Activated CD4-positive, alpha-beta T cell treated with anti-CD3 and anti-CD28 coated beads for 48 hours (primary cell): ENCODE measurements around the gene URB1.
"Not testable (repeated sequence)": the region's sequence is repeated elsewhere in the genome, so short reads cannot be mapped to it uniquely, and the experiment has no call there.

Experiments
- DNase-seq: peaks from one replicate; pipeline ENCODE4 v3.0.0-alpha.2; 2020

Gene URB1

DNA sequence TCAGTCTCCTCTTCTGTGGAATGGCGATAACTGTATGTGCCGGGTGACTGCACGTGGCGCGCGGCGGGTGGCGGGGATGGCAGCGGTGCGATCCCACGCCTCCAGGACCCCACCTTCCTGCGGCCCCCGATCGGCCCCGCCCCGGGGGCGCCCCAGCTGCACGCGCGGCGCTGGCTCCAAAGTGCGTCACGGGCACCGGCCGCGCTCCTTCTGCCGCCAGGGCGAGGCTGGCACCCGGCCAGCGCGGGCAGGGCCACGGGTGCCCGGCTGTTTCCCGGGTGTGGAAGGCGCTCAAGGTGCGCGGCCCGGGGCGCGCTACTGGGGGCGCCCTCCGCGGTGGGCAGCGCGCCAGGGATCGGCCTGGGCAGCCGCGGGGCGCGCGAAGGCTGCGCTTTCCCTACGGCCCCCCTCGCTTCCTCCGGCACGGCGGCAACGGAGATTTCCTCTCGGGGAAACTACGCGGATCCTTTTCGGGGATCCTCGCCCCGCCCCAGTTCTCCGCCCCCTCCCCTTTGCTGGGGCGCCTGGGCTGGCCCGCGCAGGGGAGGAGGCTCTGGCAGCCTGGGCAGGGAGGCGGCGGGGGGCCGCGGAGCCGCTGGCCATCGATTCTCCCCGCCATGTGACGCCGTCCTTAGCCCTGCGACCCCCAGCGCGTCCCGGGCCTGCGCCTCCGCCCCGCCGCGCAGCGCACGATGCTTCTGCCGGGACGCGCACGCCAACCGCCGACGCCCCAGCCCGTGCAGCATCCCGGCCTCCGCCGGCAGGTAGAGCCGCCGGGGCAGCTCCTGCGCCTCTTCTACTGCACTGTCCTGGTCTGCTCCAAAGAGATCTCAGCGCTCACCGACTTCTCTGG lies 19.6 kb upstream of the URB1 start, which contains the start of gene EVA1C:
EVA1C (plus strand) TSS at position 545 of the 853 bp plus-strand sequence; CDS start at position 693, 148 bp downstream.
- peak; percentile 75 for DNase-seq

DNA sequence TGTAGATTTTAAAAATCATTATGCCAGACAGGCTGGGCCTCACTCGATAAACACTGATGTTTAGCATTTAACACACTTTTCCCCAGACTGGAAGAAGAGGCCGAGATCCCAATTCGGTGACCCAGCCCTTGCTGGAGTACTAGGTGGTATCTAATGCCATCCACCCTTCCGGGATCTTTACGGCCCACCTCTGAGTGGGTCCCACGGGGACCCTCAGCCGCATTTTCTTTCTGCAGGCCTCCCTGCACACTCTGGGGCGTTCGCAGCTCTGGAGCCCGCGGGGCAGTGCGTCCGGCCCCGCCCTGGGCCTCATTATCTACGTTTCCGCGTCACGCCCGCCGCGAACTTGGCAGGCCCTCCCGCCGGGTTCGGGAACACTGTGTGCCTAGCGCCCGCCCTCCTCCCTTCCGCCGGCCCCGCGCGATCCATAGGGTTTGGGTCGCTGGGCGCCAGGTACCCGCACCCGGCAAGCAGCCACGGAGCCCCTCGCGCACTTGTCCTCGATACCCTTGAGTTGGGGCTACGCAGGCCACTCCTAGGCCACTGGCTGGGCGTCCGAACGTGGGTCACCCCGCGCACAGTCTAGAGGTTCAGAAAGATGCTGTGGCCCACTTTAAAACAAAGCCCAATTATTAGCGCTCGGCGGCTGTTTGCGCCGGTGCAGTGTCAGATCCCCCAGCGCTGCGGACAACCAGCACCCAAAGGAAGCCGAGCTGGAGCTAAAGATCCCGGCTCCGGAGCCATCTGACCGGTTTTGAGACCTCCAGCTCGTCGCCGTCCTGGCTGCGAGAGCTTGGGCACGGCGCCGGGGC lies 18.7 kb upstream of the URB1 start:
- DNase-seq: peak; percentile 80

DNA sequence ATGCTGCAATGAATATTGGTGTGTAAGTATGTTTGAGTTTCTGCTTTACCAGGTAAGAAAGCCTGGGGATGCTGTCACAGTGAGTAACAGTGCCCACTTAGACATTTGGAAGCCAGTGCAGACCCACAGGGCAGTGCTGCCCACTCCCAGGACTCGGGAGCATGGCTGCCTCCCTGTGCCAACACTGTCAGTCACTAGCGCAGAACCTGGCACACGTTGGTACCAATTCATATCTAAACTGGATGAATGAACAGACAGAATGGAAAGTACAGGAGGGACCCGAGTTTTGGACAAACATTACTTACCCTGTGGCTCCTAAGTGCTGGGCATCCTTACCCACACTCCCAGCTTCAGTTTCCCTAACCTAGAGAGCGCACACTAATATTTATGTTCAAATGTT lies 18.1 kb upstream of the URB1 start:
- no peak for DNase-seq

DNA sequence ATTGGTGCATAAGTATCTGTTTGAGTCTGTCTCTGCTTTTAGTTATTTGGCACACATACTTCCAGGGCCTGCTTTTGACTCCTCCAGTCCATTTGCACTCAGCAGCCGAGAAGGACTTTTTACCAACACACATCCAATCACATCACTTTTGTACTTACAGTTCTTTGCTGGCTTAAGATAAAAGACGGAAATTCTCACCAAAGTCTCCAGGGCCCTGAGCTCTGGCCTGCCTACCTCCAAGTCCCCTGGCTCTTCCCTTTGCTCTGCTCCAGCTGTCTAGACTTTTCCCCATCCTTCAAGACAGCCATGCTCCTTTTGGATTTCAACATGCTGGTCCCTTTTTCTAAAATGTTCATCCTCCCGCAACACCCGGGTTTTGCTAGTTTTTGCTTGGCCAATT lies 17.5 kb upstream of the URB1 start:
- no peak for DNase-seq

DNA sequence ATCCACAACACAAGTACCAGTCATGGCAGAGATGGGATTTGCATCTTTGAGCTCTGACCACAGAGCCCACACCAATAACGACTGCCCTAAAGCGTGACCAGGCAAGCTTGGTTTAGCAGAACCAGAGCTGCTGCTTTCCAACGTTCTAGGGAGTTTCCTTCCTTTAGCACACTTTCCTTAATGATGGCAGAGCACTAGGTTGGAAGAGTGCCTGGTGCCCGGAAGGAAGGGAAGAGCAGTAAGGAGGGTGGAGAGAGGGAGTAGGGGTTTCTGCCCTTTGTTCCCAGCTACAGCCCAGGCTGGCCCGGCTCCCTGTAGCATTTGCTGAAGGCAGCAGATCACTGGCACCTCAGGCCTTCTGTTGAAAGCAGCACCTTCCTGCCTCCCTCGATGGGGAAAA lies 13.6 kb upstream of the URB1 start:
- no peak for DNase-seq

DNA sequence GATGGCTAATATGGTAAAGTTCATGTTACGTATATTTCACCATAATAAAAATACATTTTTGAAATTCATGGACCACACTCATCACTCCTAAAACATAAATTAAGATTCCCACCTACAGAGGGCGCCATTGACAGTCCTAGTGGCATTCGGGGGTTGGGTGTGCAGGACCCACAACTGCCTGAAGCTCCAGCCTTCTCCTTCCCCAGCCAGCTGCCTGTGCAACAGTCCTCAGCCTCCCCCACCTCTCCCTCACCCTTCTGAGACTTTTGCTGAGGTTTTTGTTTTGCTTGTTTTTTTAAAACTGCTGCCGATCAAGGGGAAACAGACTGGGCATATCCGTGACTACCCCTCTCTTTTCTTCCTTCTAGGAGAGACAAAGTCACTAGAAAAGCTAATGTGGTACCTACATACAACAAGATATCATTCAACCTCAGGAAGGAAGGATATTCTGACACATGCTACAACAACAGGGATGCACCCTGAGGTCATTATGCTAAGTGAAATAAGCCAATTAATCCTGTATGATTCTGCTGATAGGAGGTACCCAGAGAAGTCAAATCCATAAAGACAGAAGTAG lies 10.5 kb upstream of the URB1 start:
- DNase-seq: peak; percentile 69

DNA sequence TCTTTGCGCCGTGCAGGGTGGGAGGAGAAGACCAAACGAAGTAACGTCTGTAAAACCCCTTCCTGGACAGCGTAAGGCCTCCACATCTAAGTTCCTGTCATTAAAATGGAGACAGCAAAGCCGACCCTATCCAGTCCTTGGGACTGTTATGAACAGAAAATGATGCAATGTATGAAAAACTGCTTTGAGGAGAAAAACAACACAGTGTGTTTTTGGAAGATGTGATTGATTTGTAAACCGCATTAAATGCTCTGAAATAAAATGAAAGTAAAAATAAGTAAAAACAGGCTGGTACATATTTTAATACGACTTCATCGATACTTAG lies 827 bp upstream of the URB1 start:
- no peak for DNase-seq

DNA sequence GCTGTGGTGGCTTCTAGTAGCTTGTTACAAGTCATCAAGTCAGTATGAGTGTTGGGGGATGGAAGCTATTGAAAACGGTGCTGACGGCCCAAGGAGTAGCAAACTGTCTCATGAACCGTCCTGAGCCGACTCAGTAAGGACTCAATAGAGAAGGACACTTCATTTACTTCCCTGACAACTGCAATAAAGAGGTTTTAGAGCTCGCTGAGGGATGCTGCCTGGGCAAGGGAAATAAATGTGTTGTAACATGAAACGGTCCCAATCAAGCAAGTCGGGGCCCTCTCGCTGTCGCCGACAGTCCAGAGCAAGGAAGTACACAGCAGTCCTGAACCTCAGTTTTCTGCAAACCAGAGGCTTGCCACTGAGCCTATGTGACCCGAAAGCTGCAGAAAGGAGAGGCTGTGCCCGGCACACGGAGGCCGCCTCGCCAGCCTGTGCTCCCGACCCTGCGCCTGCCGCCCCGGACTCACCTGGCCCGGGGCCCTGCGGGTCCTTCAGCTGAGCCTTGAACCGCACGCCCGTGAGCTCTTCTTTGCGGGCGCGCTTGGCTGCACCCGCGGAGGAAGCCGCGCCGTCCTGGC lies 423 bp downstream of the URB1 start:
- peak; percentile 10 for DNase-seq

DNA sequence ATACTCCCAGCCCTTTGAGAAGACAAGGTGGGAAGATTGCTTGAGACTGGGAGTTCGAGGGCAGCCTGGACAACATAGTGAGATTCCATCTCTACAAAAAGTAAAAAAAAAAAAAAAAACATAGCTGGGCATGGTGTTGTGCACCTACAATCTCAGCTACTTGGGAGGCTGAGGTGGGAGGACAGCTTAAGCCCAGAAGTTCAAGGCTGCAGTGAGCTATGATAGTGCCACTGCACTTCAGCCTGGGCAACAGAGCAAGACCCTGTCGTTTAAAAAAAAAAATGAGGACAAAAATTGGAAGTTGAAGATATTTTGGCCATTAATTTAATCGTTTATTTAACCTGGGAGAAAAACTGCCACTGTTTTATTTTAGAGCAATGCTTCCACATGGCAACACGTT lies 1.1 kb downstream of the URB1 start:
- DNase-seq: no peak

DNA sequence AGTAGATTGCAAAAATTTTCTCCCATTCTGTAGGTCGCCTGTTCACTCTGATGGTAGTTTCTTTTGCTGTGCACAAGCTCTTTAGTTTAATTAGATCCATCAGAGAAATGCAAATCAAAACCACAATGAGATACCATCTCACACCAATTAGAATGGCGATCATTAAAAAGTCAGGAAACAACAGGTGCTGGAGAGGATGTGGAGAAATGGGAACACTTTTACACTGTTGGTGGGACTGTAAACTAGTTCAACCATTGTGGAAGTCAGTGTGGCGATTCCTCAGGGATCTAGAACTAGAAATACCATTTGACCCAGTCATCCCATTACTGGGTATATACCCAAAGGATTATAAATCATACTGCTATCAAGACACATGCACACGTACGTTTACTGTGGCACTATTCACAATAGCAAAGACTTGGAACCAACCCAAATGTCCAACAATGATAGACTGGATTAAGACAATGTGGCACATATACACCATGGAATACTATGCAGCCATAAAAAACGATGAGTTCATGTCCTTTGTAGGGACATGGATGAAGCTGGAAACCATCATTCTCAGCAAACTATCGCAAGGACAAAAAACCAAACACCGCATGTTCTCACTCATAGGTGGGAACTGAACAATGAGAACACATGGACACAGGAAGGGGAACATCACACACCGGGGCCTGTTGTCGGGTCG lies 2.1 kb downstream of the URB1 start:
- DNase-seq: not testable (repeated sequence)

DNA sequence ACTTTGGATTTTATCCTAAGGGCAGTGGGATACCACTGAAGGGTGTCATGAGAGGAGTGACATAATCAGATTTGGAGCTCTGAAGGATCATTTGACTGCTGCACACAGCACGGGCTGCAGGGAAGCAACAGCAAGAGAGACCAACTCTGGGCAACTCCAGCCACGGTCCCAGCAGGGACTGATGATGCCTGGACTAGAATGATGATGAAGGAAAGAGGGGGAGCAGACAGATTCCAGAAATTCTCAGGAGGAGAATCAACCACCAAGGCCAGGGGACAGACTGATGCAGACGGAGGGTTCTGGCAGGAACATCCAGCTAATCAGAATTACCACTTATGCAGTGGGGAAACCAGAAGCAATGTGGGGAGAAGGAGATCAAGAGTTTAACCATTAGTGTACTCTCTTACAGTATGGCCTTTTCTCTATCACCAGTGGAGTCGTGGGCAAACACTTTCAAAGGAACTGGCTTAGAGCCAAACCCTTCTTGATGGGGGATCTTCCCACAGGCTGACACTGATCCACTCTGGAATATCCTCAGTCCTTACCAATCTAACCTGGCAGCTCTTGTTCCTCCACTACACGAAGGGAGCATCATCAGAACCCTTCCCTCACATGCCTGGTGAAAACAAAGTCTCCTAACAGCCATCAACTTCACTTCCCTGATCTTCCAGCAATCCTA lies 3.3 kb downstream of the URB1 start:
- no peak for DNase-seq

DNA sequence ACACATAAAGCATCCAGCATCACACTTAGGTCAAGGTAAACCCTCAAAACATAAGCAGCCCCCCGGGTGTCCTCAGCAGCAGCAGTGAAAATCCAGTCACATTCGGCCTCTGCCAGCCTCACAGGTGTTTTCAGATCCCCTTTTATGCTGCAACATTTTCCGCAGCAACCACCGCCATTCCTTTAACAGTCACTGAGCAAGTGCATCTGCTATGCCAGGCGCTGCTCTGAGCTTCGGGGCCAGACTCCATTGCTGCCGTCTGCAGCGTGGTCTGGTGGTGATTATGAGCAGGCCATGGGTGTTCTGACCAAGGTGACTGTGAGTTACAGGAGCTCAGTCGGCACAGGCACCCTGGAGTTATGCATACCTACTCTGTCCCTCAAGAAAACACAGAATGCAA lies 4.5 kb downstream of the URB1 start:
- DNase-seq: no peak

DNA sequence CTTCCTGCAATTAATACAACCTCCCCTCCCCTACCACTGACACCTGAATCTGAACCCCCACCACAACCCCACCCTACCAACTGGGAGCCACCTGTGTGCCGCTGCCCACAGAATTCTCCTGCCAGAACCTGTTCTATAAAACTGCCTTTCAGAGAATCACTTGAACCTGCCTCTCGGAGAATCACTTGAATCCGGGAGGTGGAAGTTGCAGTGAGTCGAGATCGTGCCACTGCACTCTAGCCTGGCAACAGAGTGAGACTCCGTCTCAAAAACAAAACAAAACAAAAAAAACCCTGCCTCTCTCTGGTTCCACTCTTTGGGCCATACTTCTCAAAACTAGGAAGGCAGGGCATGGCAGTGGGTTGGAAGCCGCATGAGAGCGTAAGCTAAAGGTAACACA lies 5.7 kb downstream of the URB1 start:
- no peak for DNase-seq

DNA sequence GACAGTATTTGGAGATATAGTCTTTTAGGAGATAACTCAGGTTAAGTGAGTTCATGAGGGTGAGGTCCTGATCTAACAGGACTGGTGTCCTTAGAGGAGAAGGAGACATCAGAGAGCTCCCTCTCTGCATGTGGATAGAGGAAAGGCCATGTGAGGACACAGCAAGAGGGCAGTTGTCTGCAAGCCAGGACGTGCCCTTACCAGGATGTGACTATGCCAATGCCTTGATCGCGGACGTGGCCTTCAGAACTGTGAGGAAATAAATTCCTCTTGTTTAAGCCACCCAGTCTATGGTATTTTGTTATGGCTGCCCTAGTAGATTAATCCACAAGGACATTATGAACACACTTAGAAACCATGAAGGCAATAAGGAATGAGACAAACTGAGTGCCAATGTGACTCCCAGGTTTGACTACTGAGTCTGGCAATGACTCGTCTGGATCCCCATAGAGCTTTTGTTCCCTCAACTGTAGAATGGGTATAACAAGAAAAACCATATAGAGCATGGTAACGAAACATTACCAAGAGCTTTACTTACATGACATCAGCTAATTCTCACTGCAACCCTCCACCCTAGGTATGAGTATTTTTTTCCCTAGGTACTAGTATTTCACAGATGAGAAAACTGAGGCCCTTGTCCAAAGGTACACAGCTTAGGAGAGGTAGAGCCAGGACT lies 6.5 kb downstream of the URB1 start:
- no peak for DNase-seq

DNA sequence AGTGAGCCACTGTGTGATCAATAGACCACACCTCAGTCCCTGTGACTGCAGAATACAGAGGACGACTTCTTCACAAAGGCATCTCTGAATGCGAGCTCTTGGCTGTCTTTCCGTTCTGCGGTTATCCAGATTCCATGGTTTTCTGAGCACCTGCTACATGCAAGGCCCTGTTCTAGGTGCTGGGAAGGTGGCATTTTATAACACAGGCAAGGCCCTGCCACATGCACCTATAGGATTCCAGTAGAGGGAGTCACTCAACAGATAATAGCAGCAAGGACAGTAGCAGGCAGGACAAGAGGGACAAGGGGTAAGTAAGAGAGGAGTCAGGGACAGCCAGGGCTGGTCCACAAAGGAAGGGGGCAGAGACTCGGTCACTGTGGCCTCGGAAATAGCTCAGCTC lies 9.0 kb downstream of the URB1 start:
- no peak for DNase-seq

DNA sequence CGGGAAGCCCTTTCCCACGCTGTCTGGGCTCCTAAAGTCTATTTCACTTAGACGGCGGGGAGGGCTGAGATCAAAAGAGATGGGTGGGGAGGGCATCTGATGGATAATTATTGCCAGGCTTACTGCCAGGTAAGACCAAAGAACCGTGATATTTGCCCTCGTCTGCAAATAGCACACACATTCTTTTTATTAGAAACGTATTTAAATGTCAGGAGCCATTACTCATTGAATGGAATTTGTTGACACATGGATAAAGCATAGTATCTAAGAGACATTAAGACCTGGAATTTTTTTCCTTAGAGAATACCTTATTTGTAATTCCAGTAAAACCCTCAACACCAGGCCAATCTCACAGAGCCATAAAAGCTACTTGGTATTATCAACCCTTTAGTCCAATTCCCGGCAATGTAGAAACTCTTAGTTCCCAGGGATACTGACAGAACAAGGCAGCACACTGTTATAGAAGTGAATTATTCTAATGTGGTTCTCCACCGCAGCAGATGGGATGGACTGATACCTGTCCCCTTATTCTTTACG lies 10.6 kb downstream of the URB1 start:
- no peak for DNase-seq

DNA sequence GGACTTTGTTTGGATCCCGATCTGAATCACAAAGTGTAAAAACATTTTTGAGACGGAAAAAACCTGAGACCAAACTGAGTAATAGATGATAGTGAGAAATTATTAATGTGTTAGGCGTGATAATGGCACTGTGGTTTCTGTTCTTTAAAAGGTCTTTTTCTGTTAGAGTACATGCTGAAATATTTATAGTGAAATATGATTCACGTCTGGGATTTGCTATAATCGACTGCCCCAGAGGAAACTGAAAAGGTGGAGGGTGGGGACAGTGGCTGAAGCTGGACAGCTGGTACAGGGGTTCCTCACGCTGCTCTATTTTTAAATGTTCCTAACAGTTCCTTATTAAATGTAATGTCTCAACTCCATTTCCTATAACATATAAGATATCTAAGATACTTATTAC lies 11.2 kb downstream of the URB1 start:
- no peak for DNase-seq

DNA sequence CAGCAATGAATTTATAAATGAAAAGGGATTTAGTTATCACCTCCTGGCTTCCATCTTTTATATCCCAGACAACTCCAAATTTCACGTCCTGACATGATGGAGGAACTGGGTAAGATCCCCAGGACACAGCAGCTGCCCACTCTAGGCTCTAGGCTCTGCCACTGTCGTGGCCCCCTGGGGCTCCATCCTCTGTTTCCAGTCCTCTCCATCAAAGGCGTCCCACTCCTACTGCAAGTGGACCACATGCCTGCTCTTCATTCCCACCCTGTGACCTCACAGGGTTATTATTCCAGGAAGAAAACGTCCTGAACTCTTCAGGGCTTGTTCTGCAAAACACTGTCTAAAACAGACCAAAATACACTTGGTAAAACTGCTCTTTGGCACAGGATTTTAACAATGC lies 11.9 kb downstream of the URB1 start:
- no peak for DNase-seq

DNA sequence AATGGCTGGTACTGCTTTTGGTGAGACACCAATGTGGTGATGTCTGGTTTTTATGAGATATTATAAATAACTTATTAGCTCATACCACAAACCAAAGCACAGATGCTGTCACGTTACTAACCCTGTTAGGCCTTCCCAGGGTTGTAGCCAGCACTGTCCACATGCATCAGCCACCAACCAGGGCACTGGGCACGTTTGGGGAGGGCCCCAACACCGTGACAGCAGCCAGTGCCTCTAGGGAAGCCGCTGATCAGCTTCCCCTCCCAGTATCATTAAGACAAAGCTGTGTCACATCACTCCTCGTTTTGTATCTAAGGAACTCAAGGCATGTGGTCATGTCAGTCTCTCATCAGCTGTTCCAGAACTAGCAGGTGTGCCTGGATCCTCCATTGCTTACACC lies 13.9 kb downstream of the URB1 start:
- no peak for DNase-seq

DNA sequence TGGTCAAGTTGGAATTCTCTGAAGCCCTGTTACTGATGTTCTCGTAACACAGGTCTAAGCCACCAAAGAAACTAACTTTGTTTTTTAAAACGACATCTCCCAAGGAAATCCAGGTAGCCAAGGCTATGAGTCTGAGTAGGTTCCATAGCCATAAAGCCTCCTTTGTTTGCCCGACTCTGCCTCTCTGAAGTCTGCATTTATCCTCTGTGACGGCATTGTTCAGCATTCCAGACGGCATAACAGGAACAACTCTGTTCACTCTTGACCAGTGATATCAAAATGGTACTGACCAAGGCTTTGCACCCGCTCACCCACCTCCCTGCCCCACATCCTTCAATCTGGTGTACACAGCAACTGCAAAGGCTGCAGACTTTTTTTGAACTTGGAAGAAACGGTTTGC lies 14.8 kb downstream of the URB1 start:
- no peak for DNase-seq

DNA sequence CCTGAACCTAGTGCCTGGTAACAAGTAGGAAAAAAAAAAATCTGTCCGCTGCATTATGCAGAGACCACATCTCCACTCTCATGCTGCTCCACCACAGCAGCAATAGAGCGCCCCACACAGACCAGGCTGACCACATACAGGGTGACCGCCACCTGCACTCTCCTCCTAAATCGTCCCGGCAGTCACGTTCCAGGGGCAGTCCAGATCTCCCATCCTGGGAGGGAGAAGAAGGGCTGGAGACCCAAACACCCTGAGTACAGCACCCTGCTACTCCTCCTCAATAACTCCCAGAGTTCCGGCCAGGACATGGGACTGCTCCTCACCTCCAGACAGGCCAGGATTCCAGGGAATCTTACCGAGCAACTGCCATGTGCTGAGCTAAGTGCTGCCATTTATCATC lies 15.3 kb downstream of the URB1 start:
- no peak for DNase-seq

DNA sequence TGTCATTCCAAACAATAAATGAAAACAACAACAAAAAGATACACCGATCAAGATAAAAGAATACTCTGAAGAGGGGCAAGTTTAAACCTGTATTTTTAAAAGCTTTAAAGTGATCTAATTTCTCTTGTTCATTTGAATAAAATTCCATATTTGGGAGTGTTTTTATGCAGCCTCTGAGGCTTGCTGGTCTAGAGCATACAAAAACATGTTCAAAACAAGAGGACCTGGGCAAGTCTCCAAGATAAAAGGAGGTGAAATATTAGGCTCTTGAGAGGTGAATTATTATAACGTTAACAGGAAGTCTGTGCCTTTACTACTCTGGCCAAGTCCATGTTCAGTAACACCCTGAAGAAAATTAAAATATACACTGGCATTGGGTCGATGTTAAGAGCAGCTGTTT lies 20.1 kb downstream of the URB1 start:
- no peak for DNase-seq
